Measurements from ENCODE around the gene NRG2. TPM values are rescaled to one million over a fixed set of nuclear protein-coding genes. Genes with fewer than 3 reads are reported as not detected.

Gene NRG2
- total and polyA plus RNA-seq, 2 of the 8 experiments (the other 6 are each of a cell fraction or from before 2014, with no cell fraction given), result 0.27 to 0.54 TPM

GRCh38 chr5:140032296-140032695 is 10.8 kb downstream of the NRG2 start:
- Histone ChIP-seq H4K5ac (ENCODE audit: insufficient read length, low read depth, low read length) (no peak overlapping the region), H3K4ac (replicated peaks; ENCODE audit: insufficient read length, low read depth, low read length) (no peak overlapping the region), H4K91ac (replicated peaks; ENCODE audit: insufficient read length, low read length) (no peak overlapping the region), H2BK20ac (ENCODE audit: low read length) (no peak overlapping the region), H2BK5ac (ENCODE audit: low read depth, low read length) (no peak overlapping the region), H3K23me2 (ENCODE audit: low read depth, low read length) (no peaks in the 10 kb centered on the region), H2AFZ (ENCODE audit: low read length) (no peak overlapping the region), H2BK15ac (ENCODE audit: low read length) (no peak overlapping the region), H2BK12ac (ENCODE audit: low read depth, low read length) (no peak overlapping the region), H3K4me1 (replicated peaks in 1 of 4; ENCODE audit: control insufficient read depth in 3 of 4, insufficient read depth in 4 of 4, low read length in 3 of 4) (no peaks in the 10 kb centered on the region), H3K79me1 (ENCODE audit: low read depth, low read length) (no peaks in the 10 kb centered on the region), H4K8ac (ENCODE audit: extremely low read depth, insufficient read depth, low read length) (no peak overlapping the region), H3K4me3 (ENCODE audit: extremely low read depth in 1 of 4, insufficient read depth in 2 of 4, low read depth in 3 of 4, low read length in 4 of 4) (no peak overlapping the region), H3K27me3 (replicated peaks in 1 of 4; ENCODE audit: control insufficient read depth in 3 of 4, extremely low read depth in 1 of 4, insufficient read depth in 3 of 4, low read length in 3 of 4) (no peaks in the 10 kb centered on the region; a peak in 3 of 7 replicates), H3K9ac (replicated peaks in 1 of 4; ENCODE audit: extremely low read depth in 1 of 4, low read depth in 3 of 4, low read length in 3 of 4) (no peak overlapping the region), H3K23ac (ENCODE audit: insufficient read length) (no peak overlapping the region), H3K9me3 (ENCODE audit: insufficient read depth in 2 of 2, low read depth in 1 of 2, low read length in 1 of 2) (no peaks in the 10 kb centered on the region), H3K18ac (ENCODE audit: extremely low read depth, low read length) (no peak overlapping the region), H4K20me1 (replicated peaks in 1 of 2; ENCODE audit: control insufficient read depth in 1 of 2, insufficient read depth in 2 of 2, low read length in 2 of 2) (no peaks in the 10 kb centered on the region), H3K4me2 (ENCODE audit: insufficient read depth in 1 of 2, low read depth in 2 of 2, low read length in 2 of 2) (no peak overlapping the region), H2BK120ac (replicated peaks; ENCODE audit: low read depth, low read length) (no peak overlapping the region), H3K14ac (ENCODE audit: insufficient read length) (no peak overlapping the region), H3K79me2 (ENCODE audit: control insufficient read depth in 1 of 2, insufficient read depth in 2 of 2, low read length in 2 of 2) (no peaks in the 10 kb centered on the region), H2AK5ac (ENCODE audit: low read depth, low read length) (no peak overlapping the region), H3K56ac (replicated peaks; ENCODE audit: insufficient read length, low read depth, low read length) (no peak overlapping the region), H3K36me3 (ENCODE audit: control insufficient read depth in 2 of 4, insufficient read depth in 4 of 4, low read length in 3 of 4) (no peaks in the 10 kb centered on the region), H3K27ac (ENCODE audit: low read depth, low read length) (no peak overlapping the region)
- DNase-seq (ENCODE audit: low read depth in 1 of 2, low spot score in 2 of 2) (no peak), FAIRE-seq (no peak)
- TF ChIP-seq CHD1 (IDR thresholded peaks at IDR 0.05; ENCODE audit: low read depth, low read length) (no peak), RFX5 (IDR thresholded peaks at IDR 0.05; ENCODE audit: borderline replicate concordance, low read depth, low read length) (no peak), POLR2A (IDR thresholded peaks at IDR 0.05; ENCODE audit: control extremely low read depth in 1 of 2, low read depth in 2 of 2, low read length in 2 of 2) (no peak), SAP30 (IDR thresholded peaks at IDR 0.05; ENCODE audit: insufficient read depth, insufficient replicate concordance, low read length) (no peak), MAFK (IDR thresholded peaks at IDR 0.05; ENCODE audit: low read depth, low read length) (no peak), HDAC6 (IDR thresholded peaks at IDR 0.05; ENCODE audit: low read depth, low read length) (no peak), JUN (IDR thresholded peaks at IDR 0.05; ENCODE audit: low read depth, low read length) (no peak), KDM4A (IDR thresholded peaks at IDR 0.05; ENCODE audit: low read depth, low read length, severe bottlenecking) (no peak), CTBP2 (IDR thresholded peaks at IDR 0.05; ENCODE audit: borderline replicate concordance, insufficient read depth, insufficient read length, low read length) (no peak), SP2 (IDR thresholded peaks at IDR 0.05; ENCODE audit: low read length) (no peak), EP300 (IDR thresholded peaks at IDR 0.05; ENCODE audit: borderline replicate concordance in 1 of 2, low read depth in 2 of 2, low read length in 2 of 2) (no peak), RXRA (IDR thresholded peaks at IDR 0.05; ENCODE audit: insufficient read depth, low read depth, low read length) (no peak), SP4 (IDR thresholded peaks at IDR 0.05; ENCODE audit: low read length) (no peak), TEAD4 (IDR thresholded peaks at IDR 0.05; ENCODE audit: low read depth, low read length) (no peak), GTF2F1 (IDR thresholded peaks at IDR 0.05; ENCODE audit: borderline replicate concordance, low read depth, low read length) (no peak), EZH2 (IDR thresholded peaks at IDR 0.05; ENCODE audit: low read depth, low read length, severe bottlenecking) (no peak)
- ChIA-PET POLR2A (ENCODE audit: partially characterized antibody) (no interaction called here), CTCF (ENCODE audit: partially characterized antibody) (no interaction called here)
- 78% methylated on average over 2 of the region's 2 CpGs; no CpG with 5 or more reads in 1 of the 2 experiments for WGBS, 2 experiments (ENCODE audit: extremely low coverage in 1 of 2, insufficient coverage in 1 of 2, insufficient read length in 1 of 2, insufficient replicate concordance in 2 of 2, low coverage in 1 of 2, low lambda C conversion rate in 2 of 2, missing lambda C conversion rate in 1 of 2)

Measured in H1 (cell line).